Activated T-helper 1 cell treated with Interleukin-2 at 50 U/mL for 16 hours (primary cell): ENCODE data around the gene TPST2.

Experiments used
- DNase-seq: peaks from one replicate; pipeline ENCODE4 v3.0.0-alpha.2; 2020; ENCODE audit warnings: low read depth

The TPST2 gene

GRCh38 chr22:26553056-26553752, 36.7 kb downstream of the TPST2 start:
- no peak for DNase-seq

GRCh38 chr22:26552466-26552865, 37.5 kb downstream of the TPST2 start:
- DNase-seq: no peak

- no peak for DNase-seq
Observed at GRCh38 chr22:26551568-26551967, 38.4 kb downstream of the TPST2 start.

GRCh38 chr22:26550498-26551033, 39.4 kb downstream of the TPST2 start:
- no peak for DNase-seq

- DNase-seq: no peak
Observed at GRCh38 chr22:26549902-26550497, 39.9 kb downstream of the TPST2 start.

GRCh38 chr22:26548984-26549383, 40.9 kb downstream of the TPST2 start:
- no peak for DNase-seq

- no peak for DNase-seq
Observed at GRCh38 chr22:26548303-26548702, 41.6 kb downstream of the TPST2 start.

GRCh38 chr22:26547837-26548236, 42.1 kb downstream of the TPST2 start:
- no peak for DNase-seq

- no peak for DNase-seq
Observed at GRCh38 chr22:26547426-26547825, 42.5 kb downstream of the TPST2 start.

GRCh38 chr22:26546282-26546681, 43.6 kb downstream of the TPST2 start:
- DNase-seq: no peak

GRCh38 chr22:26545827-26546226, 44.1 kb downstream of the TPST2 start:
- no peak for DNase-seq

- DNase-seq: no peak
Observed at GRCh38 chr22:26545385-26545784, 44.5 kb downstream of the TPST2 start.

GRCh38 chr22:26544489-26544888, 45.4 kb downstream of the TPST2 start:
- DNase-seq: no peak

GRCh38 chr22:26542831-26543230, 47.1 kb downstream of the TPST2 start:
- no peak for DNase-seq

- DNase-seq: no peak
Observed at GRCh38 chr22:26541167-26541819, 48.6 kb downstream of the TPST2 start.

- no peak for DNase-seq
Observed at GRCh38 chr22:26540119-26540518, 49.8 kb downstream of the TPST2 start.

- no peak for DNase-seq
Observed at GRCh38 chr22:26536762-26537134, 53.2 kb downstream of the TPST2 start.

- DNase-seq: no peak
Observed at GRCh38 chr22:26536056-26536761, 53.7 kb downstream of the TPST2 start.

- no peak for DNase-seq
Observed at GRCh38 chr22:26535603-26535908, 54.4 kb downstream of the TPST2 start.

GRCh38 chr22:26534874-26535602, 54.9 kb downstream of the TPST2 start:
- DNase-seq: no peak

GRCh38 chr22:26534171-26534855, 55.6 kb downstream of the TPST2 start:
- no peak for DNase-seq

- no peak for DNase-seq
Observed at GRCh38 chr22:26529345-26529744, 60.6 kb downstream of the TPST2 start.
